Measurements from ENCODE around the gene PRSS33.

PRSS33 gene

DNA sequence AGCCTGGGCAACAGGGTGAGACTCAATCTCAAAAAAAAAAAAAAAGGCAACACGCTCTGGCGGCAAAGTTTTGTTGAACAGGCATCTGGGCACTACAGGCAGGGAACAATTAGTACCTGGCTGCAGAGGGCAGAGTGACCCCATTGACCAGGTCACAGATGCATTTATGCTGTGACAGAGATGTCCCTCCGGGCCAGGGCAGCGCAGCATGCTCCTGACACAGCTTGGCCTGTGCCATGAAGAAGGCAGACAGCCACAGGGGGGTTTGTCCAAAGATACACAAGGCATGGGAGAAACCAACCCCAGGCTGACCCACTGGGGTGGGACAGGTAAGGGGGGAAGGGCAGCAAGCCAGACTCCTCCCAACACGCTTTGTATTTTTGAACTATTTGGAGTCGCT lies 42.6 kb downstream of the PRSS33 start:
- in situ Hi-C loops (cut with HindIII; ENCODE audit: low sequenced_read_pairs): no loop called here

DNA sequence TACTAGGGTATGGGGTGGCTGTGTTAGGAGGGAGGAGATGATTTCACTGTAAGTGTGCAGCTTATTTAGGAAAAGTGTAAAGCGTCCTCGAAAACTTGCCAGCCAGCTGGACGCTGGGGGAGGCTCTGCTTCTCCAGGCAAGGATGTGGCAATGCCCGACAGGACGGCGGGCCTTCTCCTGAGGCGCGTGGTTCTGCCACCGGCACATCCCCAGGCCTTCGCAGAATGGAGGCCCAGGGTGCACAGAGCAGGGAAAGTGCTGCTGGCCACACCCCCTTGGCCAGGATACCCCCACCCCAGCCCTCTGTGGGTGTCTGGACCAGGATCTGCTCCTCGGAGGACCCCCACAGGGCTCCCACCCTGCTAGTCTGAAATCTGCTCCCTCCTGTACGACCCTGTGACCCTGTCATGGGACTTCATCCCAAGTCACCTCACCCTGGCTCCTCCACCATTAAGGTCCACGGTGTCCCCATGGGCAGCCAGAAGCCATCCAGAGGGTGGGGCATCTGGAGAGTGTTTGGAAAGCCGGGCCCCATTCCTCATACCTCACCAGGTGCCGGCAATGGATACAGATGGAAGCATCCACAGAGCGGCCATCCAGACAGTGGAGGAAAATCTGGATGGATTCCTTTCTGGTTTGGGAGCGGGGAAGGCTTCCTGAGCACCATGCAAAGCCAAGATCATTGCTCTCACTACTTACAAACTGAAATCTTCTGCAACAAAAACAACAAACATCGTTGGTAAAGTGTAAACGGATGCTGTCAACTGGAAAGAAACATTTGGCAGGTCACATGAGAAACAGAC lies 44.2 kb downstream of the PRSS33 start:
- in situ Hi-C loops (cut with HindIII; ENCODE audit: low sequenced_read_pairs): no loop called here

DNA sequence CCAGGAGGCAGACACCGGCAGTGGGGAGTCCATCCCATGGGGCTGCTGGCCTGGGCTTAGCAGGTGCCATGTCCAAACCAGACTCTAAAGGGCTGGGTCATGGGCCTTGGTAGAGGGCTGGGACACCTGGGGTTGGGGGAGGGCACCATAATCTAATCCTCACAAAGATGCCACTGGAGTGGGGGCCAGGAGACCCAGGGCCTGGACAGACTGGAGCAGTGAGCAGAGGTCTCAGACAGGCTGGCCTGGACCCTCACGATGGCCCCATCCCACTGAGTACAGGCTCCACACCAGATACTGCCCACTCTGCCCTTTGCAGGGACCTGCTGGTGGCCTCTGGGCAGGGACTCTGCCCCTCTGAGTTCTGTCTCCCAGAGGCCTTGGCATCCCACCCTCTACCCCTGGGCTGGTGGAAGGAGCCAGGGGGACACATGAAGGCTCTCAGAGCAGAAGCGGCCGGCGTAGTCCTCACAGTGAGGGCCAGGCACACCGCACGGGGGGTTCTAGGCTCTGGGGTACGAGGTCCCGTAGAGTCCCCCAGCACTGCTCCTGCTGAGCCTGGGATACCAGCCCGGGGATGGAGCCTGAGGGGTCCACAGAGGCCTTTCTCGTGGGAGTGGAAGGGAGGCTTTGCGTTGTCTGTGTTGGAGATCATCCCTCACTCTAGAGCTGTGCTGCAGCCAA lies 44.9 kb downstream of the PRSS33 start:
- in situ Hi-C loops (cut with HindIII; ENCODE audit: low sequenced_read_pairs): no loop called here

DNA sequence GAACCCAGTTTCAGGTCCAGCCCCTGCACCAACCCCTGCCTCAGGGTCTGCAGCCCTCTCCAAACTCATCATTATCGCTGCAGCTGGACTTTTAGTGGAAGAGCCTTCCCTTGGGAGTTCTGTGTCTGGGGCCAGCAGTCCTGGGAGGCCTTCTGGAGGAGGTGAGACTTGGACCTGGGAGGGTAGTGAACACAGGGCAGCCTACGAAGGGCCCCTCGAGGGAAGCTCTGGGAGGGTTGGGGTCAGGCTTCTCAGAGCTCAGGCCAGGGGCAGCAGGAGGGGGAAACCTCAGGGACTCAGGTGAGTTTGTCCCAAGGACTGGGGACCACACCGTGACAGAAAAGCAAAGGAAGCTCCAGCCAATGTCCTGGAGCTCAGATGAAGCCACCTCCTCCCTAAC lies 46.2 kb downstream of the PRSS33 start:
- in situ Hi-C loops (cut with HindIII; ENCODE audit: low sequenced_read_pairs): no loop called here

DNA sequence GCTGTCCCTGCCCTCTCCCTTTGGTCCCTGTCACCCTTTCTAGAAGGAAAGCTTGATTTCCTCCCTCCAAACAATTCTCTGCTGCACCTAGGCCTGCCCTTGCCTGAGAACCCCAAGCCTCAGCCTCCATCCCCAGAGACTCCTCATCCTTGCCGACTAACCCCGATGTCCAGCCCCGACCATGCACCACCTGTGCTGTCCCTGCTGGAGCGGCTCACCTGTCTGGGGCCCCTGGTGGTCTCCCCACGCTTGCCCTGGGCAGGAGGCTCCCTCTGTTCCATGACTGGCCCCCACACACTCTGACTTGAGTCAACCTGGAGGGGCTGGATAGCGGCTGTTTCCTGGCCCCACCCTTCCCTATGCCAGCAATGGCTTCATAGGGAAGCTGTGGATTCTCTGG lies 46.9 kb downstream of the PRSS33 start:
- in situ Hi-C loops (cut with HindIII; ENCODE audit: low sequenced_read_pairs): no loop called here

DNA sequence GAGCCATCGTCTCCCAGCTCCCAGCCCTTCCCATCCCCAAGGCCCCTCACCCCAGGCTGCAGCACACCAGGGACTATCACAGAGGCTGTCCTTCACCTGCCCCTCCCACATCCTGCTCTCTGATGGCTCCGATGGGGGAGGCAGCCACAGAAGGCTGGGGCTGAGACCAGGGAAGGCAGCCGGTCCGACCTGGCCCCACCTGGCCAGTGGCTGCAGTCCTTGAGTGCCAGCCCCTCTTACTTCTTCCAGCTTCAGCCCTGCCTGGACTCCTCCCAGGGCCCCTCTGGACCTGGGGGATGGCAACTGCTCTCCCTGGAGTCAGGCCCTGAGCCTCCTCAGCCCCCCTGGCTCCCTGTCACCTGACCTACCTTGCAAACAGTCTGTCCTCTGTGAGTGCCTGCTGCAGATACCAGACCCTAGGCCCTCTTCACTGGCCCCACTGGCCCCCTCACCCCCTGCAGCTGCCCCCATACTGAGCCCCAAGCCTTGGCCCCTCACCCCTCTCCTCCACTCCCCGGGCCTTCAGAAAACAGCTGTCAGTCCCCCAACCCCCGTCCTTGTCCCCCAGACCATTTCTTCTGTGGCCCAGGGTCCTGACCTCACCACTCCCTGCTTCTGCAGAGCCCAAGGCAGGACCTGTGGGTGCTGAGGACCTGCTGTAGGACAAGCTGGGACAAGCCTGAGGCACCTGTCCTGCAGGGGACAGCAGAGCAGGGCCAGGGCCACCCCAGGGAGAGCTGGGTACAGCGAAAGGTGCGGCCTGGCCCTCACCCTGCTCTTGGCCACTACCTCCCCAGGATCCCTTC lies 47.5 kb downstream of the PRSS33 start:
- in situ Hi-C loops (cut with HindIII; ENCODE audit: low sequenced_read_pairs): no loop called here

DNA sequence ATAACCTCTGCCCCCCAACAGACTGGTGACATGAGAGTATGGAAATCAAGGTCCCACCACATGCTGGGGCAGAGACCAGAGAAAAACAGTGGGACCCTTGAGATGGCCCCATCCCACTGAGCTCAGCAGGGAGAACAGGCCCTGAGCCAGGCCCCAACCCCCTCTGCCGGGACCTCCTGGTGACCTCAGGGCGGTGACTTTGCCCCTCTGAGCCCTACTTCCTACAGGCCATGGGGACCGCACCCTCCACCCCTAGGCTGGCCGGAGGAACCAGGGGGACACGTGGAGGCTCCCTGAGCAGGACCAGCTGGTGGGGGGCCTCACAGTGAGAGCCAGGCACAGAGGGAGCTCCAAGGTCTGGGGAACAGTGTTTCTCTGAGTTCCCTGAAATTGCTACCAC lies 48.7 kb downstream of the PRSS33 start:
- in situ Hi-C loops (cut with HindIII; ENCODE audit: low sequenced_read_pairs): no loop called here

DNA sequence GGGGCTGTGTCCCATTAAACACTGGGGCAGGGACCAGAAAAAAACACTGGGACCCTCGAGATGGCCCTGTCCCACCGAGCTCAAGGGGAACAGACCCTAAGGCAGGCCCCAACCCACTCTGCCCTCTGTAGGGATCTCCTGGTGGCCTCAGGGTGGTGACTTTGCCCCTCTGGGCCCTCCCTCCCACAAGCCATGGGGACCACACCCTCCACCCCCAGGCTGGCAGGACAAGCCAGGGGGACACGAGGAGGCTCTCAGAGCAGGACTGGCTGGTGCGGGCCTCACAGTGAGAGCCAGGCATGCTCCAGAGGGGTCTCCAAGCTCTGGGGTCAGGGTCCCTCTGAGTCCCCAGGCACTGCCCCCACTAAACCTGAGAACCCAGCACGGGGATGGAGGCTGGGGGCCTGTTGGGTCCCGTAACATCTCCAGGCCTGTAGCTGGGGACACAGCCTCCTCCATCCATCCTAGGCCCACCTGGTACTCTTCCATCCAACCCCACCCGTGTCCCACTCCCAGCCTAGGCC lies 49.4 kb downstream of the PRSS33 start:
- in situ Hi-C loops (cut with HindIII; ENCODE audit: low sequenced_read_pairs): no loop called here

DNA sequence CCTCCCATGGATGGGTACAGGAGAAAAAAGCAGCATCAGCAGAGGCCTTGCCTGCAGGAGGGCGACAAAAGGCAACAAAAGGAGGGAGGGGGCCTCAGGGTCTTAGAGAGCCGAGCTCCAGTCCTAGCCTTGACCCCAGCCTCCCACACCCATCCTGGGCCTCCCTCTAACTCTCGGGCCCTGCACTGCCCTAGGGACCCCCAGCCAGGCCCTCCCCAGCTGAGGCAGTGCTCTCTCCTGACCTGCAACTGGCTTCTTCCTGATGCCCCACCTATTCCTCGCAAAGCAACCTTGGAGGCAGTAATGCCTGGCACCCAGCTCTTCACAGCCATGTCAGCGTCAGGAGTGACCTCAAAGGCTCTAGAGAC lies 50.1 kb downstream of the PRSS33 start:
- in situ Hi-C loops (cut with HindIII; ENCODE audit: low sequenced_read_pairs): no loop called here

DNA sequence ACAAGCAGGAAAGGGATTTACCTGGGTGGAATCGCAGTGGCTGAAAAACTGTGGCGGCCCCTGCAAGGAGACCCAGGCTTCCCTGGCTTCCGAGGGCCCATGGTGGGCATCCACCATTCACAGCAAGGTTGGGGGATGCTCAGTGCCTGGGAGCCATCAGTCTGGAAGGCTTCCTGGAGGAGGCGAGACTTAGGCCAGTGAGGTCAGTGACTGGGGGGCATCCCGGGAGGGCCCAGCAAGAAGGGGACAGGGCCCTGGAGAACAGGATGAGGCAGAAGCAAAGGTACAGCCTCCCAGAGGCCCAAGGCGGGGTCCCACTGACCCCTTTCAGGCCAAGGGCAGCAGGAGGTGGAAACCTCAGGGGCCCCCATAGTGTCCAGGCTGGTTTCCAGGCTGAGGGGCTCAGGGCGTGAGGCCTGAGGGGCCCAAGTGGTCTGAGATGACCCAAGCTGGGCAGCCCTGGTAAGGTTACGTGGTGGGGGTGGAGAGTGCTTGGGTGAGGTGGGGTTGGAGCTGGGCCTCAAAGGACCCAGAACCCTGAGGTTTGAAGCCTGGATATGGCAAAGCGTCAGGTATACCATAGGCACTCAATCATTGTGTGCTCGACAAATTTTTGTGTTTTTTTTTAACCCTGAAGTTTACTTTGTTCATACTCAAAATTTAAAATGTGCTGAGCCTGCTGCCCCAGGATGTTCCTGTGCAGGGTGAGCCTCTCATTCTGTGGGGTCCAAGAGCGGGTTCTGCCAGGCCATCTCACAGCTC lies 50.7 kb downstream of the PRSS33 start:
- in situ Hi-C loops (cut with HindIII; ENCODE audit: low sequenced_read_pairs): no loop called here

DNA sequence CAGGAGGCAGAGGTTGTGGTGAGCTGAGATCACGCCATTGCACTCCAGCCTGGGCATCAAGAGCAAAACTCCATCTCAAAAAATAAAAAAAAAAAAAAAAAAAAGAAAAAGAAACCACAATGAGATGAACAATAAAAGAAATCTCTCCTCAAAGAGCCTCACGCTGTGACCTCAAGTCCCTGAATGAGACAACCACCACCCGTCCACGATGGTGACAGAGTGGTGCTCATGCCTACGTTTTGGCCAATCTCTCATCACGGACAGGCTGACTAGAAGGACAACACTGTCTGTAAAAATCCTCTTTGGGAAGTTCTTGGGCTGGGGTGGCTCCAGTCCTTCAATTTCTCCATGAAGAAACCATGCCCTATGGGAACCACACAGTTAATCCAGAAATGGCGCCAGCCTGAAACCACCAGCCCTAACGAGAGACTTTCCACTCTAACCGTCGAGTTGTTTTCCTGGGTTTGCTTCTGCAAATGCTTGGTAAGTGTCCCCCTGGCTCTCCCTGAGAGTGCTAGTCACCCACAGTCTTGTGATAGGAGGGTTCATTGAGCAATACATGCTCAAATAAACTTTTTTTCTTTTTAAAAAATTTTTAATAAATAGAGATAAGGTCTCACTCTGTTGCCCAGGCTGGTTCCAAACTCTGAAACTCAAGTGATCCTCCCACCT lies 52.4 kb downstream of the PRSS33 start:
- in situ Hi-C loops (cut with HindIII; ENCODE audit: low sequenced_read_pairs): no loop called here

Measured in DLD1 (cell line).